Placental epithelial cell (primary cell): ENCODE measurements around the gene ZCWPW1. TPM values are rescaled to one million over a fixed set of nuclear protein-coding genes. Genes with fewer than 3 reads are reported as not detected.

Source experiments
- total RNA-seq: library from RNA; depleted of rRNA; stranded (reverse); fragments of >200 nt; gene quantifications from 2 replicates; pipeline ENCODE4 v1.2.3, GENCODE V29; 2012

Gene ZCWPW1, protein sequence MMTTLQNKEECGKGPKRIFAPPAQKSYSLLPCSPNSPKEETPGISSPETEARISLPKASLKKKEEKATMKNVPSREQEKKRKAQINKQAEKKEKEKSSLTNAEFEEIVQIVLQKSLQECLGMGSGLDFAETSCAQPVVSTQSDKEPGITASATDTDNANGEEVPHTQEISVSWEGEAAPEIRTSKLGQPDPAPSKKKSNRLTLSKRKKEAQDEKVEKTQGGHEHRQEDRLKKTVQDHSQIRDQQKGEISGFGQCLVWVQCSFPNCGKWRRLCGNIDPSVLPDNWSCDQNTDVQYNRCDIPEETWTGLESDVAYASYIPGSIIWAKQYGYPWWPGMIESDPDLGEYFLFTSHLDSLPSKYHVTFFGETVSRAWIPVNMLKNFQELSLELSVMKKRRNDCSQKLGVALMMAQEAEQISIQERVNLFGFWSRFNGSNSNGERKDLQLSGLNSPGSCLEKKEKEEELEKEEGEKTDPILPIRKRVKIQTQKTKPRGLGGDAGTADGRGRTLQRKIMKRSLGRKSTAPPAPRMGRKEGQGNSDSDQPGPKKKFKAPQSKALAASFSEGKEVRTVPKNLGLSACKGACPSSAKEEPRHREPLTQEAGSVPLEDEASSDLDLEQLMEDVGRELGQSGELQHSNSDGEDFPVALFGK
- 1.6 and 4.3 TPM in 2 replicates for total RNA-seq

DNA sequence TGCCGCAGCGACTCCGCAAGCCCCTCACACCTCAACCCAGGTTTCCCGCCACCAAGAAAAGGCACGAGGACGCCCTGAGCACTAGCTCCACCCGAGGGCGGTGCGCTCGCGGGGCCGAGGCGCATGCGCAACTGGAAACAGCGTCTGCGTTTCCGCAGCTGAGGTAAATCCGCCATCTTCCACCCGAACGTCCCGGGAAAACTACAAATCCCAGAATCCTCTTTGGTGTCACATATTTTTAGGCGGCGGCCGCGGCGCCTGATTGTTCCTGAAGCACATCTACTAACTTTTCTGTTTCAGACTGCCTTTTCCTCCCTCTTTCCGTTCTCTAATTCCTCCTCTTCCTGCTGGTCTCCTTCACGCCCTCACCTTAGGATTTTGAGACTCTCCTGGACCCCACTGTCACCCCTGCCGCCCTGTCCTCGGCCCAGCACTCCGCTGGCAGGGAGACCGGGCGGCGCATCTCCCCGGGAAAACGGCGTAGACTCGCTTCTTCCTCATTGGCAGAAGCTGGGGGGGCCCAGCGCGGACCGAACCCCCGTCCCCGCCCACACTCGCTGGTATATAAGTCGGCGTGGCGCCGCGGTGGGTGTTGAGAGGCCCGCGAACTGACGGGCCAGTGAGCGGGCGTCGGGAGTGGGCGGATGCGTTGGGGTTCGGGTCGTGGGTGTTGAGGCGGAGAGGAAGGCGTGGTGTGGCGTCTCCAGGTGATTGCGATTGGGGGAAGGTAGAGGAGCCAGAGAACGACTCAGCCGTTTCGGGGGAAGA lies at the start of gene ZCWPW1:
TSS of gene ZCWPW1 (minus strand) at position 505 of the 768 bp plus-strand sequence. CDS start 8,054 bp downstream, outside the sequence.

DNA sequence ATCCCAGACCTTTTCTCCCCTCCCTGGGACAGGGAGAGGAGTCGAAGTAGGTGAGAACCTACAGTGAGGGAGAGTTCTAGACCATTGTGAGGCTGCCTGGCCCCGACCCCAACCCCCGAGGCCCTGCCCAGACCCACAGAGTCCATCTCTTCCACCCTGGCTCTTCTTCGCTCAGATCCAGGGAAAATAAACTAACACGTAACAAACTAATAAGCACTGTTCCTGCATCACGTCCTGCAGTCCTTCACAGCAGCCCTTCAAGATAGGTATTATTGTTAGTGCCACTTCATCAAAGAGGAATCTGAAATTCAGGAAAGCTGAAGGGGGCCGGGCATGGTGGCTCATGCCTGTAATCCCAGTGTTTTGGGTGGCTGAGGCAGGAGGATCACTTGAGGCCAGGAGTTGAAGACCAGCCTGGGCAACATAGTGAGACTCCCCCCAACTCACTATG lies 35.7 kb upstream of the ZCWPW1 start, which contains the start of gene SPACDR:
TSS of gene SPACDR (minus strand) at position 51 of the 451 bp plus-strand sequence. CDS start 235 bp downstream, outside the sequence.

GRCh38 chr7:100429637-100430492 lies 1.4 kb upstream of the ZCWPW1 start, which contains the start of gene MEPCE:
Gene MEPCE, plus strand, starts transcription at chr7:100429831. Its CDS starts 188 bp downstream, at chr7:100430019.

DNA sequence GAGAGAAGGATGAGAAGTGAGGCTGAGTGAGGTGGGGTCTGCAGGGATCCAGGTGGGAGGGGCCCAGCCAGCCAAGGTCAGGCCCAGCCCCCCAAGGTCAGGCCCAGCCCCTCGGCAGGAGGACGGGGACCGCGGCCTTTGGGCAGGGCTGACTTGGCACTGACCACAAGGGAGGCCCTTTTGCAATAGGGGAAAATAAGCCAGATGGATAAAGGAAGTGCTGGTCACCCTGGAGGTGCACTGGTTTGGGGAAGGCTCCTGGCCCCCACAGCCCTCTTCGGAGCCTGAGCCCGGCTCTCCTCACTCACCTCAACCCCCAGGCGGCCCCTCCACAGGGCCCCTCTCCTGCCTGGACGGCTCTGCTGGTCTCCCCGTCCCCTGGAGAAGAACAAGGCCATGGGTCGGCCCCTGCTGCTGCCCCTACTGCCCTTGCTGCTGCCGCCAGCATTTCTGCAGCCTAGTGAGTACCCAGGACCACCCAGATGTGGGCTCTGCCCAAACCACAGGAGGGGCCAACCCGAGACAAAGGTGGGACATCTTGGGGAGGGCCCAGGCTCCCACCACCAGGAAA lies 55.2 kb downstream of the ZCWPW1 start, which contains the start of gene PILRA:
TSS of gene PILRA (plus strand) at position 227 of the 571 bp plus-strand sequence. CDS start at position 397, 170 bp downstream.

GRCh38 chr7:100358027-100358856 lies 70.3 kb downstream of the ZCWPW1 start, which contains the start of gene PILRB:
Gene PILRB, plus strand, starts transcription at chr7:100358117. Its CDS starts 186 bp downstream, at chr7:100358303.

Other genes starting within 250 kb of the ZCWPW1 start
- not detected in 2 replicates for gene PVRIG, start 208.8 kb downstream of the ZCWPW1 start, total RNA-seq
- not detected in 2 replicates for gene SPDYE3, start 121.0 kb downstream of the ZCWPW1 start, total RNA-seq
- 12.5 and 14.1 TPM in 2 replicates for gene PILRB, start 70.6 kb downstream of the ZCWPW1 start, total RNA-seq
- under 0.01 and 0.22 TPM in 2 replicates for gene PILRA, start 55.2 kb downstream of the ZCWPW1 start, total RNA-seq
- gene MEPCE, start 1.1 kb upstream of the ZCWPW1 start, total RNA-seq = 34.1 and 47.5 TPM in 2 replicates
- 6.3 and 12.5 TPM in 2 replicates for gene PPP1R35, start 7.8 kb upstream of the ZCWPW1 start, total RNA-seq
- gene SPACDR, start 35.6 kb upstream of the ZCWPW1 start, total RNA-seq = 0.87 and 1.2 TPM in 2 replicates
- gene TSC22D4, start 50.5 kb upstream of the ZCWPW1 start, total RNA-seq = 23.5 and 29.4 TPM in 2 replicates
- gene NYAP1, start 55.2 kb upstream of the ZCWPW1 start, total RNA-seq = 0.87 and 2.0 TPM in 2 replicates
- gene AGFG2, start 110.5 kb upstream of the ZCWPW1 start, total RNA-seq = 11.8 and 20.2 TPM in 2 replicates
- 0.79 TPM in 1 of 2 replicates, not detected in the other for gene SAP25, start 145.2 kb upstream of the ZCWPW1 start, total RNA-seq
- gene LRCH4, start 157.4 kb upstream of the ZCWPW1 start, total RNA-seq = 19.6 and 52.1 TPM in 2 replicates
- gene FBXO24, start 157.6 kb upstream of the ZCWPW1 start, total RNA-seq = 0.39 and 0.54 TPM in 2 replicates
- gene PCOLCE, start 173.7 kb upstream of the ZCWPW1 start, total RNA-seq = 2.7 and 9.8 TPM in 2 replicates
- gene MOSPD3, start 183.8 kb upstream of the ZCWPW1 start, total RNA-seq = 13.6 and 20.4 TPM in 2 replicates
- 1.2 and 1.7 TPM in 2 replicates for gene TFR2, start 212.8 kb upstream of the ZCWPW1 start, total RNA-seq
- gene ACTL6B, start 227.7 kb upstream of the ZCWPW1 start, total RNA-seq = not detected in 2 replicates
- 110 and 162 TPM in 2 replicates for gene GNB2, start 245.0 kb upstream of the ZCWPW1 start, total RNA-seq